HL-60 (cell line): ENCODE data around the gene AGMAT.

Experiments used
- GABPA ChIP-seq: IDR thresholded peaks from 2 replicates; pipeline ENCODE4 v1.6.1; 2012; ENCODE audit warnings: low read depth
- POLR2AphosphoS5 ChIP-seq: IDR thresholded peaks from 2 replicates; pipeline ENCODE4 v1.6.1; 2012; ENCODE audit warnings: low read depth
- SPI1 ChIP-seq: IDR thresholded peaks from 2 replicates; pipeline ENCODE4 v1.6.1; 2012; ENCODE audit warnings: low read depth, mild to moderate bottlenecking, borderline replicate concordance
- TF ChIP-seq, protein P1 (sequence below): IDR thresholded peaks from one replicate; pipeline ENCODE4 v1.5.1; 2011; ENCODE audit warnings: low read length, control low read depth, inconsistent platforms; ENCODE audit not compliant: insufficient read depth
- TF ChIP-seq, protein P2 (sequence below): IDR thresholded peaks from 2 replicates; pipeline ENCODE4 v1.6.1; 2012; ENCODE audit warnings: low read depth; ENCODE audit not compliant: insufficient replicate concordance

DNA sequence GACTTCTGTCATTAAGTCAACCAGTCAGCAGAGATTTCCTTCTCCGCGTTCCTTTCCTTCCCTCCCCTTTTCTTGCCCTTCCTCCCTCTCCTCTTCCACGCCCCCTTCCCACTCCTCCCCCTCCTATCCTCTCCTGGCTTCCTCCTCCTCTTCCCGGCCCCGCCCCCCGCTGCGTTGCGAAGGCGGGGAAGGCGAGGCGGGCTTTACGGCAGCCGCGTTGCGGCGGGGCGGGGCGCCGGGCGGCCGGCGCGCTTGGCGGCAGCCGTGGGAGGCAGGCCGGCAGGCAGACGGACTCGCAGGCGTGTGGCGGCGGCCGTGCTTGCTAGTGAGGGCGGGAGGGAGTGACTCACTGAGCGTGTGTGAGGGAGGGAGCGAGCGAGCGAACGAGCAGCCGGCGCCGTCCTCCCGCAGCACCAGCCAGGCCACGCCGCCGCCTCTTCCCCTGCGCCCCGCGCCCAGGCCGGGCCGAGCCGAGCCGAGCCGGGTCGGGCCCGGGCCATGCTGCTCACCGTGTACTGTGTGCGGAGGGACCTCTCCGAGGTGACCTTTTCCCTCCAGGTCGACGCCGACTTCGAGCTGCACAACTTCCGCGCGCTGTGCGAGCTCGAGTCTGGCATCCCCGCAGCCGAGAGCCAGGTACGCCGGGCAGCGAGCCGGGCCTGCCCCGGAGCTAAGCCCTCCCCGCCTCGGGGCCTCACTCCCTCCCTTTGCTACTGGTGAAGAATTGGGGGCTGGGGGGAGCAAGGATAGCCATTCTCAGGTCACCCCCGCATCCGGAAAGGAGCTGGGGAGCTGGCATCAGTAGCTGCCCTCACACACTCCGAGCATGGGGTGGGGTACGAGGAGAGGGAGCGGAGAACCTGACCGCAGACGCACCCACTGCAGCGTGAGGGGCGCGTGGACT, 32.6 kb upstream of the AGMAT start, which contains the start of gene DDI2:
- TF ChIP-seq POLR2AphosphoS5 (peak; percentile 66; the same call in 1 of the 2 replicates), SPI1 (peak; percentile 64), GABPA (no peak)
- TF ChIP-seq, protein P1, sequence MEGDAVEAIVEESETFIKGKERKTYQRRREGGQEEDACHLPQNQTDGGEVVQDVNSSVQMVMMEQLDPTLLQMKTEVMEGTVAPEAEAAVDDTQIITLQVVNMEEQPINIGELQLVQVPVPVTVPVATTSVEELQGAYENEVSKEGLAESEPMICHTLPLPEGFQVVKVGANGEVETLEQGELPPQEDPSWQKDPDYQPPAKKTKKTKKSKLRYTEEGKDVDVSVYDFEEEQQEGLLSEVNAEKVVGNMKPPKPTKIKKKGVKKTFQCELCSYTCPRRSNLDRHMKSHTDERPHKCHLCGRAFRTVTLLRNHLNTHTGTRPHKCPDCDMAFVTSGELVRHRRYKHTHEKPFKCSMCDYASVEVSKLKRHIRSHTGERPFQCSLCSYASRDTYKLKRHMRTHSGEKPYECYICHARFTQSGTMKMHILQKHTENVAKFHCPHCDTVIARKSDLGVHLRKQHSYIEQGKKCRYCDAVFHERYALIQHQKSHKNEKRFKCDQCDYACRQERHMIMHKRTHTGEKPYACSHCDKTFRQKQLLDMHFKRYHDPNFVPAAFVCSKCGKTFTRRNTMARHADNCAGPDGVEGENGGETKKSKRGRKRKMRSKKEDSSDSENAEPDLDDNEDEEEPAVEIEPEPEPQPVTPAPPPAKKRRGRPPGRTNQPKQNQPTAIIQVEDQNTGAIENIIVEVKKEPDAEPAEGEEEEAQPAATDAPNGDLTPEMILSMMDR: no peak
- TF ChIP-seq, protein P2, sequence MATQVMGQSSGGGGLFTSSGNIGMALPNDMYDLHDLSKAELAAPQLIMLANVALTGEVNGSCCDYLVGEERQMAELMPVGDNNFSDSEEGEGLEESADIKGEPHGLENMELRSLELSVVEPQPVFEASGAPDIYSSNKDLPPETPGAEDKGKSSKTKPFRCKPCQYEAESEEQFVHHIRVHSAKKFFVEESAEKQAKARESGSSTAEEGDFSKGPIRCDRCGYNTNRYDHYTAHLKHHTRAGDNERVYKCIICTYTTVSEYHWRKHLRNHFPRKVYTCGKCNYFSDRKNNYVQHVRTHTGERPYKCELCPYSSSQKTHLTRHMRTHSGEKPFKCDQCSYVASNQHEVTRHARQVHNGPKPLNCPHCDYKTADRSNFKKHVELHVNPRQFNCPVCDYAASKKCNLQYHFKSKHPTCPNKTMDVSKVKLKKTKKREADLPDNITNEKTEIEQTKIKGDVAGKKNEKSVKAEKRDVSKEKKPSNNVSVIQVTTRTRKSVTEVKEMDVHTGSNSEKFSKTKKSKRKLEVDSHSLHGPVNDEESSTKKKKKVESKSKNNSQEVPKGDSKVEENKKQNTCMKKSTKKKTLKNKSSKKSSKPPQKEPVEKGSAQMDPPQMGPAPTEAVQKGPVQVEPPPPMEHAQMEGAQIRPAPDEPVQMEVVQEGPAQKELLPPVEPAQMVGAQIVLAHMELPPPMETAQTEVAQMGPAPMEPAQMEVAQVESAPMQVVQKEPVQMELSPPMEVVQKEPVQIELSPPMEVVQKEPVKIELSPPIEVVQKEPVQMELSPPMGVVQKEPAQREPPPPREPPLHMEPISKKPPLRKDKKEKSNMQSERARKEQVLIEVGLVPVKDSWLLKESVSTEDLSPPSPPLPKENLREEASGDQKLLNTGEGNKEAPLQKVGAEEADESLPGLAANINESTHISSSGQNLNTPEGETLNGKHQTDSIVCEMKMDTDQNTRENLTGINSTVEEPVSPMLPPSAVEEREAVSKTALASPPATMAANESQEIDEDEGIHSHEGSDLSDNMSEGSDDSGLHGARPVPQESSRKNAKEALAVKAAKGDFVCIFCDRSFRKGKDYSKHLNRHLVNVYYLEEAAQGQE: no peak
